Measurements from ENCODE around the gene GAPDH.

GRCh38 chr12:6492838-6493496 lies 41.4 kb upstream of the GAPDH start, which contains the start of gene MRPL51:
- TF ChIP-seq CTCF (IDR thresholded peaks at IDR 0.05; ENCODE audit: insufficient read depth, low read depth, low read length) (no peak), EZH2 (IDR thresholded peaks at IDR 0.05; ENCODE audit: insufficient read depth, low read length) (no peak)

Data from astrocyte (in vitro differentiated cells and primary cell).